ENCODE data around the gene SERPINB6.
"Not testable (repeated sequence)": the region's sequence is repeated elsewhere in the genome, so short reads cannot be mapped to it uniquely, and the experiment has no call there.

Gene SERPINB6

GRCh38 chr6:2901645-2902502 is 69.5 kb downstream of the SERPINB6 start:
- DNase-seq (ENCODE audit: low spot score); in situ Hi-C loops (cut with MboI; ENCODE audit: low pct_unique_long_range_greater_than_20kb, low sequenced_read_pairs, unreplicated experiment): not testable (repeated sequence)

- DNase-seq (ENCODE audit: low spot score), result no peak
- no peak for TF ChIP-seq CTCF (IDR thresholded peaks at IDR 0.05; ENCODE audit: extremely low read depth, insufficient read depth, missing control alignments)
- in situ Hi-C loops (cut with MboI; ENCODE audit: low pct_unique_long_range_greater_than_20kb, low sequenced_read_pairs, unreplicated experiment), result no loop called here
Observed at GRCh38 chr6:2900821-2901644, 70.3 kb downstream of the SERPINB6 start.

GRCh38 chr6:2900221-2900807 is 71.1 kb downstream of the SERPINB6 start:
- DNase-seq (ENCODE audit: low spot score), result no peak
- in situ Hi-C loops (cut with MboI; ENCODE audit: low pct_unique_long_range_greater_than_20kb, low sequenced_read_pairs, unreplicated experiment), result no loop called here
- no peak for TF ChIP-seq CTCF (IDR thresholded peaks at IDR 0.05; ENCODE audit: extremely low read depth, insufficient read depth, missing control alignments)

- peak; percentile 69 for DNase-seq (ENCODE audit: low spot score)
- TF ChIP-seq CTCF (IDR thresholded peaks at IDR 0.05; ENCODE audit: extremely low read depth, insufficient read depth, missing control alignments), result no peak
Observed at GRCh38 chr6:2899596-2899995, 71.8 kb downstream of the SERPINB6 start.

More at GRCh38 chr6:2899596-2899995, 71.8 kb downstream of the SERPINB6 start:
- in situ Hi-C loops (cut with MboI; ENCODE audit: low pct_unique_long_range_greater_than_20kb, low sequenced_read_pairs, unreplicated experiment), result no loop called here
